Endothelial cell of umbilical vein (primary cell): ENCODE measurements around the gene SF3B5.

Experiments used
- EZH2 ChIP-seq: IDR thresholded peaks from 2 replicates; pipeline ENCODE4 v1.6.1; 2012; ENCODE audit warnings: borderline replicate concordance, low read depth, mild to moderate bottlenecking, moderate library complexity, low read length, inconsistent platforms; ENCODE audit not compliant: severe bottlenecking
- GATA2 ChIP-seq: IDR thresholded peaks from 2 replicates; pipeline ENCODE4 v1.7.0; 2011; ENCODE audit warnings: low read depth, mild to moderate bottlenecking, moderate library complexity, mixed read lengths, low read length; ENCODE audit not compliant: insufficient read length, insufficient read depth
- JUN ChIP-seq: IDR thresholded peaks from 2 replicates; pipeline ENCODE4 v1.6.1; 2011; ENCODE audit warnings: borderline replicate concordance, low read depth; ENCODE audit not compliant: insufficient read length, insufficient read depth
- MYC ChIP-seq: IDR thresholded peaks from one replicate; pipeline ENCODE4 v1.6.1; 2011; ENCODE audit warnings: mild to moderate bottlenecking, low read depth, low read length
- POLR2A ChIP-seq: IDR thresholded peaks from 2 replicates; pipeline ENCODE4 v1.6.1; 2012; ENCODE audit warnings: low read depth, mild to moderate bottlenecking, control low read depth, low read length
- POLR2AphosphoS5 ChIP-seq: IDR thresholded peaks from 2 replicates; pipeline ENCODE4 v1.6.1; 2012; ENCODE audit warnings: low read depth, mild to moderate bottlenecking, control low read depth, low read length, moderate library complexity; ENCODE audit not compliant: insufficient read depth
- TF ChIP-seq, protein P1 (sequence below), 2 donors: IDR thresholded peaks; 1 replicate in 1 of 2; 2 replicates in 1 of 2; pipeline ENCODE4 v1.5.1; 2011; ENCODE audit warnings: low read length in 2 of 2, mild to moderate bottlenecking in 2 of 2, moderate library complexity in 2 of 2, control low read depth in 1 of 2, inconsistent platforms in 1 of 2, low read depth in 1 of 2; ENCODE audit not compliant: insufficient read depth in 1 of 2; ENCODE audit errors: extremely low read depth in 1 of 2
- TF ChIP-seq, protein P2 (sequence below): IDR thresholded peaks from 2 replicates; pipeline ENCODE4 v1.6.1; 2011; ENCODE audit not compliant: insufficient read depth, insufficient read length

DNA sequence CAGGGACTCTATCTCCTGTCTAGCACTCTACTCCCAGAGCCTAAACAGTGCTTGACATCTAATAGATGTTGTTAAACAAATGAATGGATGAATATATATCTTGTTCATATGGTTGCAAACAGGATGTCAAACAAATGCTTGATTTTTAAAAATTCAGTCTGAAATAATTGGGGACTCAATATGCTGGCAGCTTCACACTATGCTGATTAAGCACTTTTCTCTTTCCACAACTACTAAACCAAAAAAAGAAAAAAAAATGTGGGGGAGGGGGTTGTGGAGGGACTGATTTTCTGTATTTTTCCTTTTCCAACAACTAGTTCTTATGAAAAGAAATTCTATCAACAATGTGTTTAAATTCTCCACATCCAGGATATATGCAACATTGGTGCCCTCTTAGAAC lies 42.9 kb downstream of the SF3B5 start:
- TF ChIP-seq, protein P1, sequence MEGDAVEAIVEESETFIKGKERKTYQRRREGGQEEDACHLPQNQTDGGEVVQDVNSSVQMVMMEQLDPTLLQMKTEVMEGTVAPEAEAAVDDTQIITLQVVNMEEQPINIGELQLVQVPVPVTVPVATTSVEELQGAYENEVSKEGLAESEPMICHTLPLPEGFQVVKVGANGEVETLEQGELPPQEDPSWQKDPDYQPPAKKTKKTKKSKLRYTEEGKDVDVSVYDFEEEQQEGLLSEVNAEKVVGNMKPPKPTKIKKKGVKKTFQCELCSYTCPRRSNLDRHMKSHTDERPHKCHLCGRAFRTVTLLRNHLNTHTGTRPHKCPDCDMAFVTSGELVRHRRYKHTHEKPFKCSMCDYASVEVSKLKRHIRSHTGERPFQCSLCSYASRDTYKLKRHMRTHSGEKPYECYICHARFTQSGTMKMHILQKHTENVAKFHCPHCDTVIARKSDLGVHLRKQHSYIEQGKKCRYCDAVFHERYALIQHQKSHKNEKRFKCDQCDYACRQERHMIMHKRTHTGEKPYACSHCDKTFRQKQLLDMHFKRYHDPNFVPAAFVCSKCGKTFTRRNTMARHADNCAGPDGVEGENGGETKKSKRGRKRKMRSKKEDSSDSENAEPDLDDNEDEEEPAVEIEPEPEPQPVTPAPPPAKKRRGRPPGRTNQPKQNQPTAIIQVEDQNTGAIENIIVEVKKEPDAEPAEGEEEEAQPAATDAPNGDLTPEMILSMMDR (IDR thresholded peaks at IDR 0.05; ENCODE audit: extremely low read depth in 1 of 2, insufficient read depth in 1 of 2, low read depth in 1 of 2, low read length in 2 of 2) = no peak
- no peak for TF ChIP-seq EZH2
- TF ChIP-seq POLR2A = no peak
- no peak for TF ChIP-seq POLR2AphosphoS5
- TF ChIP-seq, protein P2, sequence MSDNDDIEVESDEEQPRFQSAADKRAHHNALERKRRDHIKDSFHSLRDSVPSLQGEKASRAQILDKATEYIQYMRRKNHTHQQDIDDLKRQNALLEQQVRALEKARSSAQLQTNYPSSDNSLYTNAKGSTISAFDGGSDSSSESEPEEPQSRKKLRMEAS = no peak
- TF ChIP-seq MYC = no peak
- no peak for TF ChIP-seq JUN
- TF ChIP-seq GATA2 = no peak
